Inflammatory macrophage treated with lipopolysaccharide for 1 hour (primary cell): ENCODE measurements around the gene GMDS.
A peak's percentile ranks its signal among the peaks of the same experiment; 100 is the strongest.

ENCODE experiments used
- DNase-seq, 2 donors: peaks; one replicate each; pipeline ENCODE4 v3.0.0-alpha.2; 2020 to 2022

GMDS gene

GRCh38 chr6:2132416-2132815, 113.0 kb downstream of the GMDS start:
- DNase-seq: no peak

GRCh38 chr6:2129182-2129621, 116.2 kb downstream of the GMDS start:
- DNase-seq: no peak

DNA sequence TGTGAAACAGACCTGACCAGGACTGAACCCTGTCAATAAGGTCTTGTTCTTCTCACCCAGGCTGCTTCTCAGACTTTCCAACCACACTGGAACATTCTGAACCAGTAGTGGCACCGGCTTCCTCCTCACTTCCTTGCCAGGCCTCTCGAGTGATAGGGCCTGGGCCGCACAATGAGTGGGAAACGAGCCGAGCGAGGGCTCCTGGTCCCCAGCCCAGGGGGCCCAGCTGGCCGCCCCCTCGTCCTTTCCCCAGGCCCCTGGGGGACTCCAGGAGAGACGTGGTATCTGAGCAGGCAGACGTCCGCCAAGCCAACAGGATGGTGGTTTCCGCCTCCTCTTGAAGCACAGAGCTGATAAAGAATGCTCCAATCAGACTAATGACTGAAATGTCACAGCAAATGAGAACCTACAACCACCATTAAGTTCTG, 117.9 kb downstream of the GMDS start:
- no peak for DNase-seq

- DNase-seq: peak in 1 of 2 donors; percentile 16
Measured at GRCh38 chr6:2126351-2126750, 119.1 kb downstream of the GMDS start.

DNA sequence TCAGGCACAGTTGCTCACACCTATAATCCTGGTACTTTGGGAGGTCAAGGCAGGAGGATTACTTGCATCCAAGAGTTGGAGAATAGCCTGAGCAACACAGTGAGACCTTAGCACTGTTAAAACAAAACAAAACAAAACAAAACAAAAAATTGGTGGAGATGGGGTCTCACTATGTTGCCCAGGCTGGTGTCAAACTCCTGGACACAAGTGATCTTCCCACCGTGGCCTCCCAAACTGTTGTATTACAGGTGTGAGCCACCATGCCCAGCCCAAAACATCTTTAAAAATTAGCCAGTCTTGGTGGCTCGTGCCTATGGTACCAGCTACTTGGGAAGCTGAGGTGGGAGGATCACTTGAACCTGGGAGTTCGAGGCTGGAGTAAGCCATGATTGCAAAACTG, 120.2 kb downstream of the GMDS start:
- DNase-seq: no peak

DNA sequence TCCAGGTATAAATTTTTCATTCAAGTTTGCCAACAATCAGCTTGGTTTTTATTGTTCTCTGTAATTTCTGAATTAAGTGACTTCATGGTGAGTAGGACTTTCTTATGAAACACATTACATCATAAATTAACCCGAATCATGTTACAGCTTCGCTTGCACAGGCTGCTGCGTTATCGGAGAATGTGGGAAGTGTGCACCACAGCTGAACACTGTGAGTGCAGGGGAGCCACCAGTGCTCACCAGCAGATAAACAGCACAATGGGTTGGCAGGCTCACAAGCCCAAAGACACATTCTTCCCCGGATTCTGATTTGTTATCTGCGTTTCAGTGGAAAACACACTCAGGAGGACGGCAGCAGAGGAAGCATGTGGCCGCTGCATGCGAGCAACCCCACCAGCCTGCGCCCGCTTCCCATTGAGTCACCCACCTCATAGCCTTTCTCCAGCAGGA, 121.1 kb downstream of the GMDS start:
- DNase-seq: peak; percentile 33 to 66

DNA sequence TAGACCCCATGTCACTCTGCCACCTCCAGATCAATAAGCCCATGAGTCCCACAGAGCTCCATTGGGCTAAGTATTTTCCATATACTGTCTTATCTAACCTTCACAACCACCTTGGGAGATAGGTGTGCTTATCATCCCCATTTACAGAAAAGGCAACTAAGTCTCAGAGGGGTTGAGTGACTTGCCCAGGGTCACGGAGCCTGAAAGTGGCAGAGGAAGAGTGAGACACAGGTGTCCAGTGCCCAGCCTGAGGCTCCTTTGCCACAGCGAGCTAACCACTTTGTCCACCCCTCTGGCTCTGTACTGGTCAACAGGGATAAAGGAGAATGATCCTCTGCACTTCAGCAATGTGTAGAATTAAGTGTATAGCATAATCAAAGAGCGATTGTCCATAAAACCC, 124.5 kb downstream of the GMDS start:
- no peak for DNase-seq

- no peak for DNase-seq
Measured at GRCh38 chr6:2119275-2119674, 126.1 kb downstream of the GMDS start.

DNA sequence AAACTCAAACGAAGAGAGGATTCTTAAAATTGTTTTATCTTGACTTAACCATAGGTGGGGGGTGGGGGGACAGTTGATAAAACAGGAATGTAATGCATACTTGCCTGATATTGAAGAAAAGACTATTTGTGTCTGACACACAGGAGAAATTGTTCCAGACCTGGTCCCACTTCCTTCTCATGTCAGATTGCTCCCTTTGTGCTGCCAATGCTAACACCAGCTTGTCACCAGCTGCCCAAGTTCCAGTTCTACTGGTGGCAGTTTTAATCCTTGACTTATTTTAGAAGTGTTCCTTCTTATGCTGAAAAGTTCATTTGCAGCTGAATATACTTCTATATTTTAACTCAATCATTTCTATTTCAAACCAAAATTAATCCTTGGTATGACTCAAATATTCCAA, 127.3 kb downstream of the GMDS start:
- DNase-seq: no peak

GRCh38 chr6:2117447-2117846, 128.0 kb downstream of the GMDS start:
- no peak for DNase-seq

DNA sequence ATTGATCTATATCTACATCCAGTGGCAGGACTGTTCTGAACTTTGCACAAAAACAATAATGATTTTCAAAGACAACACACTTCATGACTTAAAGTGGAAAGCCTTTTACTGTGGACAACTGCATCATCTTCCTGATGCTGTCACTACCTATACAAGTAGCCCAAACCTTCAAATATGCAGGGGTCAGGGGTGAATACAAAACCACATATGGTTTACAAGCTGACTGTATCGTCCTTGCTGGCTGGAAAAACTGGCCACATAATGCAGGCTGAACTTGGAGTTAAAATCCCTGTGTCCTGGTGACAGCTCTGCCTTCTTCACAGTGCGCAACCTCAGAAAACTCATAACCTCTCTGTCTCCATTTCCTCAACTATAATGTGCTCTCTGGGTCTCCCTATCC, 128.9 kb downstream of the GMDS start:
- DNase-seq: no peak

DNA sequence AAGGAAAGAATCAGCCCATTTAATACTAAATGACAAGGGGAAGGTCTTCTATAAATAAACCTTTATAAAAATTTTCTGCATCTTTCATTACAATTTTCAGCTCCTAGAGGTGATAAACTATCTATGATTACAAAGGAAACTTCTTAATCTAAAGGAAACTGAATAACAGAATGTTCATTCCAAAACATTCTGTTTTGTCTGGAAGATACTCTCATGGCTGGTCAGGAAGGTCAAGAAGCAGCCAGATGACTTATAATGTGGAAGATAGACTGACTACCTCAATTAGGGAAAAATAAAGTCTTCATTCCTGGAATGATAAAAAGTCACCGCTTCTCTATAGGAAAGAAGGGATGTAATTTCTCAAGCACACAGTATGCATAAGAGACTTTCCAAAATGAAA, 131.3 kb downstream of the GMDS start:
- no peak for DNase-seq

GRCh38 chr6:2111162-2111677, 134.2 kb downstream of the GMDS start:
- DNase-seq: peak; percentile 42 to 48

DNA sequence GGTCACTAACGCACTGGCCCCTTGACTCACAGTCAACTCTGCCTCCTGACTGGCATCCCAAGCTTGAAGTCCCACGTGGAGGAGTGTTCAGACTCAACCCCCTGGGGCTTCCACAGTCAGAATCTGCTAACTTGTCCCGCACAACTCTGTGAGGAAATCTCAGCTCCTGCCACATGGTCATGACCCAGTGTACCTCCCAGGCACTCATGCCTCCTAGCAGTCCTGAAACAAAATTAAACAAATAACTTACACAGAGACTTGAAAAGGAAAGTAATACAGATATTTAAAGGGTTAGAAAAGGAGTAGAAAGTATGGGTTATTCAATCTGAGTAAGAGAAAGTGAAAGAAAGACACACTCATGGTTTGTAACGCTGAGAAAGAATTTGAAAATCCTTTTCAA, 134.9 kb downstream of the GMDS start:
- DNase-seq: no peak

DNA sequence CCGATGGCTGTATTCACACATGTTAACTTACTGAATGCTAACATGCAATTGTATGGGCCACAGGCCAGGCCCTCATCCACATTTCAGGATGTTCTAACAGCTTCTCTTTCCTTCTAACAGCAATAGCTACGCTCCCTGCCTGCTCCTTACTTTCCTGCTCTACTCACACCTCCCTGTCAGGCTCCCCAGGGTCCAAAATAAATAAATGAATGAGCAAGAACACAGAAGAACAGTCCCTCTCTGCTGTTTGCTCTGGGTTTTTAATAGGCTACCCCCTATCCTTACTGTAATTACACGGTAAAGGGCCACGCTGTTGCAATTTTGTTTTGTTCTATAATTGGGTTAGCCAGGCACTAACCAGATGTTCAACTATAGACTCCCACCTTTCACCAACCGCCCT, 135.6 kb downstream of the GMDS start:
- DNase-seq: no peak

- DNase-seq: no peak
Measured at GRCh38 chr6:2108700-2109306, 136.6 kb downstream of the GMDS start.

GRCh38 chr6:2104524-2104880, 140.9 kb downstream of the GMDS start:
- no peak for DNase-seq

- peak; percentile 49 to 75 for DNase-seq
Measured at GRCh38 chr6:2103765-2104523, 141.5 kb downstream of the GMDS start.

DNA sequence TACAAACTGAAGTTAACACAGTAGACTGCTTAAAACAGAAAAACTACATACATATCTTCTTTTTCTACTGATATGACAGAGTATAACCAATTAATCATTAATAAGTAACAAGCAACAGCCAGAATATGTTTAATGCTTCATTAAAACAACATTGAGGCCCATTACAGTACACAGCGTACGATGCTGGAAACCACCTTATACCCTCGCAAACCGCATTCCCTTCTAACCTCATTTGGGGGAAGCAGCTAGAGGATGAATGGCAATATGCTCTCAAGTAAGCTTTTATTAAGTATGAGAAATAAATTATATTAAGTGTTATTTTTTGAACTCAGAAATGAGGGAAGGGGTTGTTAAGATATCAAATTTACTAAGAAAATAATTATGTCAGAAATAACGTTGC, 142.4 kb downstream of the GMDS start:
- no peak for DNase-seq

- DNase-seq: peak in 1 of 2 donors; percentile 44
Measured at GRCh38 chr6:2102316-2102883, 143.0 kb downstream of the GMDS start.

DNA sequence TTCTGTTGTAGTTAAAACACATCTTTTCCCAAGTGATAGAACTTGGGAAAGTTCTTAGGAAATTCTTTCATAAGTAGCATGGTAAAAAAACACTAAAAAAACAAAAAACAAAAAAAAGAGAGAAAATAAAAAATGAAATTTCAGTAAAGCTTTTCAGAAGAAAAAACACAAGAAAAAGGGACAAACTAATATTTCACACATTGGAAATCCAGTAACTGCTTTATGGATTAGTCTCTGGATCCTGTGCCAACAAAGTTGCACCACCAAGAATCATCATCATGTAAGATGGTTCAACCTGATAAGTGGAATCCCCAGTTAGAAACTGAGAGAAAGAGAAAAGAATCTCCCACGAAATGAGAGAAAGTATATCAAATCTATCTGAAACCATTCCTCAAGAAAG, 144.2 kb downstream of the GMDS start:
- DNase-seq: no peak

GRCh38 chr6:2099870-2100269, 145.5 kb downstream of the GMDS start:
- DNase-seq: no peak

DNA sequence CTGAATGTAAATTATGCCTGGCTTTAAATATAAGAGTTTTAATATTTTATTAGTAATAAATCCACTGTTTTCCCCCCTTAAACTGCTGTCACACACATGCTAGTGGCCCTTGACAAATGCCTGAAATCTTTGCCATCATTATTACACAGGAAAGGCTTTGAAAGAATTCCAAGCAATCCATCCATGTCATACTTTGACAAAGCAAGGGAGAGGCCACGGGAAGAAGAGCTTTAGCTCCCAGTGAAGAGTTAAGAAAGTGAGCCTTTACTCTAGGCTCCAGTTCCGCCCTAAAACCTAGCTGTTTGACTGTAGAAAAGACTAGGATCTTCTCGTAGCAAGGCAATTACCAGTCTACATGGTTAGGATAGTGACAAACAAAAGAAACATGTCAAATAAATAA, 147.9 kb downstream of the GMDS start:
- no peak for DNase-seq

DNA sequence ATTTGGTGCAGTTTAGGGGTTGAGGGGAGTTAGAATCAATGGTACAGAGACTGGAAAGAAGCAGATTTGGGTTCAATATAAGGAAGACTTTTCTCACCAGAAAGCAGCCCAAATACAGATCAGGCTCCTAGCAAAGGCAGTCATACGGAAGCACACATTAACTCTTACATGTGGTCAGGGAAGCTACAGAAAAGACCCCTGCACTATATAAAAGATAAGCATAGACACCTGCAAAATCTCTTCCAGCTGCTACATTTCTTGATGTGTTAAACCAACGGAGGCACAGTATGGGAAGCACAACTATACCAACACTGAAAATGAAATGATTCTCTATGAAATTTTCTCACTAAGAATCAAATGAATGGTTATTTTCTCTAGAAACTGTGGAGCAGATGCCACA, 150.8 kb downstream of the GMDS start:
- DNase-seq: no peak
